ENCODE results near the gene EBF3.

EBF3 gene

GRCh38 chr10:129945526-129945925, 18.5 kb downstream of the EBF3 start:
- DNase-seq (ENCODE audit: low read depth in 2 of 3, low spot score in 2 of 3): no peak

- no peak for DNase-seq (ENCODE audit: low read depth in 2 of 3, low spot score in 2 of 3)
Observed at GRCh38 chr10:129945064-129945463, 19.0 kb downstream of the EBF3 start.

- no peak for DNase-seq (ENCODE audit: low read depth in 2 of 3, low spot score in 2 of 3)
Observed at GRCh38 chr10:129944456-129944855, 19.6 kb downstream of the EBF3 start.

- no peak for DNase-seq (ENCODE audit: low read depth in 2 of 3, low spot score in 2 of 3)
Observed at GRCh38 chr10:129942936-129943715, 20.9 kb downstream of the EBF3 start.

GRCh38 chr10:129942391-129942790, 21.7 kb downstream of the EBF3 start:
- no peak for DNase-seq (ENCODE audit: low read depth in 2 of 3, low spot score in 2 of 3)

- no peak for DNase-seq (ENCODE audit: low read depth in 2 of 3, low spot score in 2 of 3)
Observed at GRCh38 chr10:129942019-129942277, 22.1 kb downstream of the EBF3 start.

- no peak for DNase-seq (ENCODE audit: low read depth in 2 of 3, low spot score in 2 of 3)
Observed at GRCh38 chr10:129941199-129942018, 22.7 kb downstream of the EBF3 start.

GRCh38 chr10:129940617-129941198, 23.4 kb downstream of the EBF3 start:
- DNase-seq (ENCODE audit: low read depth in 2 of 3, low spot score in 2 of 3): no peak

GRCh38 chr10:129939416-129940275, 24.4 kb downstream of the EBF3 start:
- DNase-seq (ENCODE audit: low read depth in 2 of 3, low spot score in 2 of 3): no peak

- DNase-seq (ENCODE audit: low read depth in 2 of 3, low spot score in 2 of 3): no peak
Observed at GRCh38 chr10:129938460-129938859, 25.6 kb downstream of the EBF3 start.

GRCh38 chr10:129937351-129937751, 26.7 kb downstream of the EBF3 start:
- DNase-seq (ENCODE audit: low read depth in 2 of 3, low spot score in 2 of 3): no peak

GRCh38 chr10:129936923-129937300, 27.2 kb downstream of the EBF3 start:
- DNase-seq (ENCODE audit: low read depth in 2 of 3, low spot score in 2 of 3): no peak

GRCh38 chr10:129936266-129936922, 27.7 kb downstream of the EBF3 start:
- no peak for DNase-seq (ENCODE audit: low read depth in 2 of 3, low spot score in 2 of 3)

- DNase-seq (ENCODE audit: low read depth in 2 of 3, low spot score in 2 of 3): no peak
Observed at GRCh38 chr10:129935867-129936152, 28.3 kb downstream of the EBF3 start.

- no peak for DNase-seq (ENCODE audit: low read depth in 2 of 3, low spot score in 2 of 3)
Observed at GRCh38 chr10:129935102-129935866, 28.8 kb downstream of the EBF3 start.

- no peak for DNase-seq (ENCODE audit: low read depth in 2 of 3, low spot score in 2 of 3)
Observed at GRCh38 chr10:129934196-129934925, 29.7 kb downstream of the EBF3 start.

- no peak for DNase-seq (ENCODE audit: low read depth in 2 of 3, low spot score in 2 of 3)
Observed at GRCh38 chr10:129933456-129934092, 30.5 kb downstream of the EBF3 start.

GRCh38 chr10:129932751-129933433, 31.2 kb downstream of the EBF3 start:
- DNase-seq (ENCODE audit: low read depth in 2 of 3, low spot score in 2 of 3): no peak

GRCh38 chr10:129932182-129932581, 31.9 kb downstream of the EBF3 start:
- DNase-seq (ENCODE audit: low read depth in 2 of 3, low spot score in 2 of 3): no peak
